ENCODE measurements around the gene TMPRSS15. TPM values are rescaled to one million over a fixed set of nuclear protein-coding genes. Genes with fewer than 3 reads are reported as not detected.
"Not testable (repeated sequence)": the region's sequence is repeated elsewhere in the genome, so short reads cannot be mapped to it uniquely, and the experiment has no call there.

Gene TMPRSS15
- total RNA-seq, 4 donors from 2014 or later: not detected

DNA sequence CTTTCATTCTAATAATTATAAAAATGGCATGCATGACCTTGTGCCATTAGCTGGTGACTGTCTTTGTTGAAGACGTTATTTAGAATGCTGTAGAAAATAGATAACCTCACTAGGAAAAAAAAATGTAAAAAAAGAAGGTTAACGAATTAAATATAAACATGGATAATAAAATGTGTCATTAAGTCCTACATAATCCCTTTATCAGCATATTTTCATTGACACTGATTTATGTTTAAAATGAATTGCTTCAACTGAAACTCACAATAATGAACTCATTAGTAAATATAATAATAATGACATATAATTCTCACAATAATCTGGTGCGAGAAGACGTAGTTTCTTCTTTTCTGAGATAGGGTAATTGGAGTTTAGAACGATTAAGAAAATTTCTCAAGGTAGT lies 4.7 kb downstream of the TMPRSS15 start:
- Histone ChIP-seq H3K36me3 (no peaks in the 10 kb centered on the region), H3K9me3 (no peaks in the 10 kb centered on the region), H3K27ac (no peak overlapping the region), H3K4me1 (no peaks in the 10 kb centered on the region), H3K27me3 (no peaks in the 10 kb centered on the region), H3K4me3 (replicated peaks in 1 of 3) (no peak overlapping the region)
- DNase-seq: no peak
- intact Hi-C loops (cut with DNase I): no loop called here
- no peak for TF ChIP-seq POLR2A (IDR thresholded peaks at IDR 0.05)
- TF ChIP-seq, protein P1, sequence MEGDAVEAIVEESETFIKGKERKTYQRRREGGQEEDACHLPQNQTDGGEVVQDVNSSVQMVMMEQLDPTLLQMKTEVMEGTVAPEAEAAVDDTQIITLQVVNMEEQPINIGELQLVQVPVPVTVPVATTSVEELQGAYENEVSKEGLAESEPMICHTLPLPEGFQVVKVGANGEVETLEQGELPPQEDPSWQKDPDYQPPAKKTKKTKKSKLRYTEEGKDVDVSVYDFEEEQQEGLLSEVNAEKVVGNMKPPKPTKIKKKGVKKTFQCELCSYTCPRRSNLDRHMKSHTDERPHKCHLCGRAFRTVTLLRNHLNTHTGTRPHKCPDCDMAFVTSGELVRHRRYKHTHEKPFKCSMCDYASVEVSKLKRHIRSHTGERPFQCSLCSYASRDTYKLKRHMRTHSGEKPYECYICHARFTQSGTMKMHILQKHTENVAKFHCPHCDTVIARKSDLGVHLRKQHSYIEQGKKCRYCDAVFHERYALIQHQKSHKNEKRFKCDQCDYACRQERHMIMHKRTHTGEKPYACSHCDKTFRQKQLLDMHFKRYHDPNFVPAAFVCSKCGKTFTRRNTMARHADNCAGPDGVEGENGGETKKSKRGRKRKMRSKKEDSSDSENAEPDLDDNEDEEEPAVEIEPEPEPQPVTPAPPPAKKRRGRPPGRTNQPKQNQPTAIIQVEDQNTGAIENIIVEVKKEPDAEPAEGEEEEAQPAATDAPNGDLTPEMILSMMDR (IDR thresholded peaks at IDR 0.05): no peak
- 84 to 86% methylated on average over 5 of the region's 5 CpGs for WGBS, 2 donors

DNA sequence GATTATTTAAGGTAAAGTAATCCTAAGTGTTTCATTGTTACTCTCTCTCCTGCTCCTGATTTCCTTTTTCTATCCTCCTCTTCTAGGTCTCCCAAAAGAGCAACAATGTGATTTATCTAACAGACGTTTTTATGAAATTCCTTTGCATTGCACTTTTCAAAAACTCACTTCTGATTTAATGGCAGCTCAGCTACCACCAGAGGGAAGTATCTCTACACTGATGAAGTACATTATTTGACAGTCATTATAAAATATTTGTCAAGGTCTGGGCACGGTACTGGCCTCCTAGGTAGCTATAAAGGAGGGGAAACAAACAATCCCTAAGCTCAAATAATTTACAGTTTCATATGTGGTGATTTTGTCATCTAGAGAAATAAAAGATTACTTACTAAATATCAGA lies 15.6 kb downstream of the TMPRSS15 start:
- Histone ChIP-seq H3K27me3 (no peaks in the 10 kb centered on the region), H3K4me3 (replicated peaks in 1 of 3) (no peak overlapping the region), H3K27ac (no peak overlapping the region), H3K4me1 (no peaks in the 10 kb centered on the region), H3K36me3 (no peaks in the 10 kb centered on the region), H3K9me3 (no peaks in the 10 kb centered on the region)
- TF ChIP-seq, protein P1 (IDR thresholded peaks at IDR 0.05): no peak
- TF ChIP-seq POLR2A (IDR thresholded peaks at IDR 0.05): no peak
- WGBS, 2 donors: 41 to 54% methylated on average over 2 of the region's 2 CpGs
- intact Hi-C loops (cut with DNase I): no loop called here
- no peak for DNase-seq

DNA sequence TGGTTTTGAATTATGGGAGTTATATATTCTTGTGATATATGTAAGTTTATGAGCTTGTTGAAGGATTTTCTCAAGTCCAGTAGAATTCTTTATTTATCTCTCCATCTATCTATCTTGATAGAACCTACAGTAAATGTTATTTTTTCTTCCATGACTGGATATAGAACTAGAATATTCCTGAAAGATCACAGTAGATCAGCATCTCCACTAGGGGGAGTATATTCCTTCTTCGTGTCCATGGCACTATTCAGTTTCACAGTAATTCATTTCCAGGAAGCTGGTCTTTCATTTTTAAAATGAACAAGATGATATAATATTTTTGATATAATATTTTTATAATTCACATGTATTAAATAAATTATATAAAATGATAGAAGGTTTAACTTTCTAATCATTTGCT lies 18.8 kb downstream of the TMPRSS15 start:
- no peak for DNase-seq
- WGBS, 2 donors: 23 to 26% methylated on average over 1 of the region's 1 CpG
- Histone ChIP-seq H3K9me3 (no peaks in the 10 kb centered on the region), H3K36me3 (no peaks in the 10 kb centered on the region), H3K4me3 (replicated peaks in 1 of 3) (no peak overlapping the region), H3K4me1 (no peaks in the 10 kb centered on the region), H3K27me3 (no peaks in the 10 kb centered on the region), H3K27ac (no peak overlapping the region)
- TF ChIP-seq POLR2A (IDR thresholded peaks at IDR 0.05): no peak
- TF ChIP-seq, protein P1 (IDR thresholded peaks at IDR 0.05): peak in 1 of 6 experiments; percentile 22
- intact Hi-C loops (cut with DNase I): no loop called here

DNA sequence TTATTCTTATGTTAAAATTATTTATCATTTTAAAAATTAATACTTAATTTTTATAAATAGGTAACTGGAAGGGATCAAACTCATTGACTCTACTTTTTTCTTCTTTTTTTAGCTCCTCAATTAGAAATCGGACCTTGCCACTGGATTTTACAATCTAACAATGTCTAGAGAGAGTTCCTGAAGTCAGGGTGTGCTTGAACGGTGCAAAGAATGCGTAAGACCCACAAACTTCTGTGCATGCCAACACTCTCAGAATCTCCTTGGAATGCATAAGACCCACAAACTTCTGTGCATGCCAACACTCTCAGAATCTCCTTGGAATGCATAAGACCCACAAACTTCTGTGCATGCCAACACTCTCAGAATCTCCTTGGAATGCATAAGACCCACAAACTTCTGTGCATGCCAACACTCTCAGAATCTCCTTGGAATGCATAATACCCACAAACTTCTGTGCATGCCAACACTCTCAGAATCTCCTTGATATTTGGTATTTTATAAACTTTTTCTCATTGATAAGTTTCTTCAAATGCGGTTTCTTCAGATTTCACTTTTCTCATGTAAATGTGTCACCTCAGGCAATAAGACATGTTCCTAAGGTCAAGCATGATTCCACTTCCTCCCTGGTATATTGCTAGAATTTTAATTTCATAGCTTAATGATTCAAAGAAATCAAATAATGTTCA lies 20.5 kb downstream of the TMPRSS15 start:
- DNase-seq; H3K4me3 ChIP-seq (replicated peaks in 1 of 3); H3K9me3 ChIP-seq; H3K36me3 ChIP-seq; intact Hi-C loops (cut with DNase I); H3K4me1 ChIP-seq; H3K27ac ChIP-seq; H3K27me3 ChIP-seq: not testable (repeated sequence)
- 40 to 47% methylated on average over 4 of the region's 4 CpGs for WGBS, 2 donors

DNA sequence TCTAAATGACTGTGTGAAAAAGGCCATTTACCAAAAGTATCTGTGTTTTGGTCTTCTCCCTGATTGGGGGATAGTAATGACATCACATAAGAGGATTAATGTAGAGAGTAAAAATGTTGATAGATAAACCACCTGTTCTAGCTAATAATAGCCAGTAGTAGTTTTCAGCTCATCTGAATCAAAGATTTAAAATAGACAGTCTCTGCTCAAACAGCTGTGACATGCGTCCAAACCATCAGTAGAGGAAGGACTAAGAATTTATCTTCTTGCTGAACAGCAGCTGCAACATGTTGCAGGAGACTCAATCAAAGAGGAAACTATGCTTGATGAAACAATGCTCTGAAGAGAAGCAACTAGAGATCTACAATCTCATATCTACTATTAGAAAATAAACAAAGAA lies 21.4 kb downstream of the TMPRSS15 start:
- H3K36me3 ChIP-seq: no peaks in the 10 kb centered on the region
- intact Hi-C loops (cut with DNase I): no loop called here
- H3K4me3 ChIP-seq (replicated peaks in 1 of 3): no peak overlapping the region
- H3K27me3 ChIP-seq: no peaks in the 10 kb centered on the region
- TF ChIP-seq POLR2A (IDR thresholded peaks at IDR 0.05): no peak
- TF ChIP-seq, protein P1 (IDR thresholded peaks at IDR 0.05): no peak
- H3K9me3 ChIP-seq: no peaks in the 10 kb centered on the region
- H3K27ac ChIP-seq: no peak overlapping the region
- 0% methylated on average over 1 of the region's 1 CpG; no CpG with 5 or more reads in 1 of the 2 donors for WGBS, 2 donors
- H3K4me1 ChIP-seq: no peaks in the 10 kb centered on the region
- no peak for DNase-seq

Data from thyroid gland (tissue), 4 donors.